ENCODE measurements around the gene CCDC174.

DNA sequence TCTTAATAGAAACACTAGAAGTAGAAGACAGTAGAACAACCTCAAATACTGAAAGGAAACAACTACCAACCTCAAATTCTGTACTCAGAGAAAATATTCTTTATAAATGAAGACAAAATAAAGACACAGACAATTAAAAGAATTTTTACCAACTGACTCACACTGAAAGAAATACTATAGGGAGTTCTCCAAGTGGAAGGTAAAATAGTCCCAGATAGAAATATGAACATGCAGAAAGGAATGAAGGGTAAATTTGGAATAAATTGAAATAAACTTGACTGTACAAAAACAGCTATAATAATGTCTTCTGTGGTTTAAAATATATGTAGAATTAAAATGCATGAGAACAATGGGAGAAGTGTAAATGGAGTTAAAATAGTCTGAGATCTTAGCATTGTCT, 36.7 kb upstream of the CCDC174 start:
- TF ChIP-seq, protein P1, sequence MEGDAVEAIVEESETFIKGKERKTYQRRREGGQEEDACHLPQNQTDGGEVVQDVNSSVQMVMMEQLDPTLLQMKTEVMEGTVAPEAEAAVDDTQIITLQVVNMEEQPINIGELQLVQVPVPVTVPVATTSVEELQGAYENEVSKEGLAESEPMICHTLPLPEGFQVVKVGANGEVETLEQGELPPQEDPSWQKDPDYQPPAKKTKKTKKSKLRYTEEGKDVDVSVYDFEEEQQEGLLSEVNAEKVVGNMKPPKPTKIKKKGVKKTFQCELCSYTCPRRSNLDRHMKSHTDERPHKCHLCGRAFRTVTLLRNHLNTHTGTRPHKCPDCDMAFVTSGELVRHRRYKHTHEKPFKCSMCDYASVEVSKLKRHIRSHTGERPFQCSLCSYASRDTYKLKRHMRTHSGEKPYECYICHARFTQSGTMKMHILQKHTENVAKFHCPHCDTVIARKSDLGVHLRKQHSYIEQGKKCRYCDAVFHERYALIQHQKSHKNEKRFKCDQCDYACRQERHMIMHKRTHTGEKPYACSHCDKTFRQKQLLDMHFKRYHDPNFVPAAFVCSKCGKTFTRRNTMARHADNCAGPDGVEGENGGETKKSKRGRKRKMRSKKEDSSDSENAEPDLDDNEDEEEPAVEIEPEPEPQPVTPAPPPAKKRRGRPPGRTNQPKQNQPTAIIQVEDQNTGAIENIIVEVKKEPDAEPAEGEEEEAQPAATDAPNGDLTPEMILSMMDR (IDR thresholded peaks at IDR 0.05), result no peak
- TF ChIP-seq, protein P2, sequence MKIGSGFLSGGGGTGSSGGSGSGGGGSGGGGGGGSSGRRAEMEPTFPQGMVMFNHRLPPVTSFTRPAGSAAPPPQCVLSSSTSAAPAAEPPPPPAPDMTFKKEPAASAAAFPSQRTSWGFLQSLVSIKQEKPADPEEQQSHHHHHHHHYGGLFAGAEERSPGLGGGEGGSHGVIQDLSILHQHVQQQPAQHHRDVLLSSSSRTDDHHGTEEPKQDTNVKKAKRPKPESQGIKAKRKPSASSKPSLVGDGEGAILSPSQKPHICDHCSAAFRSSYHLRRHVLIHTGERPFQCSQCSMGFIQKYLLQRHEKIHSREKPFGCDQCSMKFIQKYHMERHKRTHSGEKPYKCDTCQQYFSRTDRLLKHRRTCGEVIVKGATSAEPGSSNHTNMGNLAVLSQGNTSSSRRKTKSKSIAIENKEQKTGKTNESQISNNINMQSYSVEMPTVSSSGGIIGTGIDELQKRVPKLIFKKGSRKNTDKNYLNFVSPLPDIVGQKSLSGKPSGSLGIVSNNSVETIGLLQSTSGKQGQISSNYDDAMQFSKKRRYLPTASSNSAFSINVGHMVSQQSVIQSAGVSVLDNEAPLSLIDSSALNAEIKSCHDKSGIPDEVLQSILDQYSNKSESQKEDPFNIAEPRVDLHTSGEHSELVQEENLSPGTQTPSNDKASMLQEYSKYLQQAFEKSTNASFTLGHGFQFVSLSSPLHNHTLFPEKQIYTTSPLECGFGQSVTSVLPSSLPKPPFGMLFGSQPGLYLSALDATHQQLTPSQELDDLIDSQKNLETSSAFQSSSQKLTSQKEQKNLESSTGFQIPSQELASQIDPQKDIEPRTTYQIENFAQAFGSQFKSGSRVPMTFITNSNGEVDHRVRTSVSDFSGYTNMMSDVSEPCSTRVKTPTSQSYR (CRISPR knock-in tag; IDR thresholded peaks at IDR 0.05), result no peak
- TF ChIP-seq ZNF121 (CRISPR knock-in tag; IDR thresholded peaks at IDR 0.05) (no peak), TCF7 (CRISPR knock-in tag; IDR thresholded peaks at IDR 0.05; ENCODE audit: low read depth) (no peak), NR3C1 (CRISPR knock-in tag; conservative IDR thresholded peaks at IDR 0.05; ENCODE audit: low read depth) (no peak), NFYB (CRISPR knock-in tag; conservative IDR thresholded peaks at IDR 0.05; ENCODE audit: low read depth) (no peak), CREB1 (CRISPR knock-in tag; IDR thresholded peaks at IDR 0.05) (no peak), RELA (CRISPR knock-in tag; IDR thresholded peaks at IDR 0.05; ENCODE audit: borderline replicate concordance) (no peak), SMAD3 (CRISPR knock-in tag; IDR thresholded peaks at IDR 0.05; ENCODE audit: borderline replicate concordance) (no peak)
- TF ChIP-seq, protein P3, sequence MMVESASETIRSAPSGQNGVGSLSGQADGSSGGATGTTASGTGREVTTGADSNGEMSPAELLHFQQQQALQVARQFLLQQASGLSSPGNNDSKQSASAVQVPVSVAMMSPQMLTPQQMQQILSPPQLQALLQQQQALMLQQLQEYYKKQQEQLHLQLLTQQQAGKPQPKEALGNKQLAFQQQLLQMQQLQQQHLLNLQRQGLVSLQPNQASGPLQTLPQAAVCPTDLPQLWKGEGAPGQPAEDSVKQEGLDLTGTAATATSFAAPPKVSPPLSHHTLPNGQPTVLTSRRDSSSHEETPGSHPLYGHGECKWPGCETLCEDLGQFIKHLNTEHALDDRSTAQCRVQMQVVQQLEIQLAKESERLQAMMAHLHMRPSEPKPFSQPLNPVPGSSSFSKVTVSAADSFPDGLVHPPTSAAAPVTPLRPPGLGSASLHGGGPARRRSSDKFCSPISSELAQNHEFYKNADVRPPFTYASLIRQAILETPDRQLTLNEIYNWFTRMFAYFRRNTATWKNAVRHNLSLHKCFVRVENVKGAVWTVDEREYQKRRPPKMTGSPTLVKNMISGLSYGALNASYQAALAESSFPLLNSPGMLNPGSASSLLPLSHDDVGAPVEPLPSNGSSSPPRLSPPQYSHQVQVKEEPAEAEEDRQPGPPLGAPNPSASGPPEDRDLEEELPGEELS (CRISPR knock-in tag; IDR thresholded peaks at IDR 0.05), result no peak
